Measurements from ENCODE around the gene DHCR24. TPM values are rescaled to one million over a fixed set of nuclear protein-coding genes. Genes with fewer than 3 reads are reported as not detected.

DHCR24 gene, protein sequence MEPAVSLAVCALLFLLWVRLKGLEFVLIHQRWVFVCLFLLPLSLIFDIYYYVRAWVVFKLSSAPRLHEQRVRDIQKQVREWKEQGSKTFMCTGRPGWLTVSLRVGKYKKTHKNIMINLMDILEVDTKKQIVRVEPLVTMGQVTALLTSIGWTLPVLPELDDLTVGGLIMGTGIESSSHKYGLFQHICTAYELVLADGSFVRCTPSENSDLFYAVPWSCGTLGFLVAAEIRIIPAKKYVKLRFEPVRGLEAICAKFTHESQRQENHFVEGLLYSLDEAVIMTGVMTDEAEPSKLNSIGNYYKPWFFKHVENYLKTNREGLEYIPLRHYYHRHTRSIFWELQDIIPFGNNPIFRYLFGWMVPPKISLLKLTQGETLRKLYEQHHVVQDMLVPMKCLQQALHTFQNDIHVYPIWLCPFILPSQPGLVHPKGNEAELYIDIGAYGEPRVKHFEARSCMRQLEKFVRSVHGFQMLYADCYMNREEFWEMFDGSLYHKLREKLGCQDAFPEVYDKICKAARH
- polyA plus RNA-seq (2011; rRNA removed) (29.9 and 60.3 TPM in 2 replicates), polyA plus RNA-seq (2017; fragmentation: RNase III; extraction: RNeasy Plus Mini Kit Qiagen cat#74134 plus additional on column Dnase treatment) (20.4 to 33.3 TPM (median 30.2 TPM) in 3 replicates), polyA minus RNA-seq (2011; rRNA and poly(A)+ RNA removed) (126 and 134 TPM in 2 replicates)
- 18.5 and 20.6 TPM in 2 replicates for polyA plus RNA-seq (2012; cell fraction: cytosol; rRNA removed)
- 32.5 and 39.4 TPM in 2 replicates for polyA plus RNA-seq (2012; cell fraction: nucleus; rRNA removed)

DNA sequence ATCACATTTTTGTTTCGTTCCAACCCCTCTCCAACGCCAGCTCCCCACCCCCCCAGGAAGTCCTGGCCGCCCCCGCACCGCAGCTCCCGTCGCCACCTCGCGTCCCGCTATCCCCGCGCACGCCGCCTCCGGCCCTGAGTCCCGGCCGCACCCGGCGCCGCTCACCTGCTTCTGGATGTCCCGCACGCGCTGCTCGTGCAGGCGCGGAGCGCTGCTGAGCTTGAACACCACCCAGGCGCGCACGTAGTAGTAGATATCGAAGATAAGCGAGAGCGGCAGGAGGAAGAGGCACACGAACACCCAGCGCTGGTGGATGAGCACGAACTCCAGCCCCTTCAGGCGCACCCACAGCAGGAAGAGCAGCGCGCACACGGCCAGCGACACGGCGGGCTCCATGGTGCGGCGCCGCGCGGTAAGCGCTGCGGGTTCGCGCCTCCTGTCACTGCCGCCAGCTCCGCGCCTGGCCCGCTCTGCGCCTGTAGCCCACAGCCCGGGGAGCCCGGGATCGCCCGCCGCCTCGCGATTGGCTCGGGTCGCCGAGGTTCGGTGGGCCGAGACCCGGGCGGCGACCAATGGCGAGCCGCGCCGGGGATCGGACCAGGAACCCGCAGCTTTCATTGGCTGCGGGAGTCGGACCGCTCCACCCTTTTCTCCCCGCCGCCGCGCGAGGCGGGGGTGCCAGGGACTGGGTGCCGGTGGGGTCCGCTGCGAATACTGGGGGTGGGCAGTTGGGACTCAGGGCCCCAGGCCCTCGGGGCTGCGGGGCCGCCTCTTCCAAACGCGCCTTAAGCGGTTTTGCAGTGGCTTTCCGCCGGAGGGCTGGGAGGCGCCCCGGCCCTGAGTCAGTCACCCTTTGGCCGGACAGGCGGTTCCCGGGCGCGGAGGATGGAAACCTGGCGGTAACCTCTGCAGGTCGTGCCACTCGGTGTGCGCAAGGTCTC lies at the start of gene DHCR24:
Gene DHCR24 (minus strand): TSS at position 472 of the 941 bp plus-strand sequence. CDS start 76 bp downstream, at position 396.
- FAIRE-seq, result no peak
- 0% methylated on average over 13 of the region's 109 CpGs for WGBS (ENCODE audit: missing lambda C conversion rate)
- Histone ChIP-seq H3K4me1 (peaks cover 55% of the 10 kb centered on the region), H3K4me3 (peak within 1 kb of the TSS; percentile 77), H3K4me2 (peak within 1 kb of the TSS; percentile 82), H3K9me3 (no peaks in the 10 kb centered on the region), H3K27ac (peak within 1 kb of the TSS; percentile 80 to 95)
- TF ChIP-seq E2F6 (IDR thresholded peaks at IDR 0.05; ENCODE audit: borderline replicate concordance, low read depth) (peak; percentile 68), NFE2L2 (conservative IDR thresholded peaks at IDR 0.05; ENCODE audit: low read length) (no peak), HEYL (CRISPR knock-in tag; IDR thresholded peaks at IDR 0.05) (no peak), TFCP2L1 (CRISPR knock-in tag; IDR thresholded peaks at IDR 0.05) (no peak), POLR2A (IDR thresholded peaks at IDR 0.05; ENCODE audit: low read length) (peak; percentile 81), GATA3 (IDR thresholded peaks at IDR 0.05; ENCODE audit: borderline replicate concordance) (no peak), BHLHE40 (IDR thresholded peaks at IDR 0.05; ENCODE audit: low read depth, low read length) (no peak), PHF8 (IDR thresholded peaks at IDR 0.05; ENCODE audit: borderline replicate concordance, low read depth) (no peak), MYC (IDR thresholded peaks at IDR 0.05; ENCODE audit: borderline replicate concordance, low read length) (no peak), FOSB (CRISPR knock-in tag; IDR thresholded peaks at IDR 0.05) (no peak), CHD4 (IDR thresholded peaks at IDR 0.05; ENCODE audit: borderline replicate concordance) (no peak), CBX2 (IDR thresholded peaks at IDR 0.05; ENCODE audit: borderline replicate concordance, low read depth) (no peak)
- TF ChIP-seq, protein P1, sequence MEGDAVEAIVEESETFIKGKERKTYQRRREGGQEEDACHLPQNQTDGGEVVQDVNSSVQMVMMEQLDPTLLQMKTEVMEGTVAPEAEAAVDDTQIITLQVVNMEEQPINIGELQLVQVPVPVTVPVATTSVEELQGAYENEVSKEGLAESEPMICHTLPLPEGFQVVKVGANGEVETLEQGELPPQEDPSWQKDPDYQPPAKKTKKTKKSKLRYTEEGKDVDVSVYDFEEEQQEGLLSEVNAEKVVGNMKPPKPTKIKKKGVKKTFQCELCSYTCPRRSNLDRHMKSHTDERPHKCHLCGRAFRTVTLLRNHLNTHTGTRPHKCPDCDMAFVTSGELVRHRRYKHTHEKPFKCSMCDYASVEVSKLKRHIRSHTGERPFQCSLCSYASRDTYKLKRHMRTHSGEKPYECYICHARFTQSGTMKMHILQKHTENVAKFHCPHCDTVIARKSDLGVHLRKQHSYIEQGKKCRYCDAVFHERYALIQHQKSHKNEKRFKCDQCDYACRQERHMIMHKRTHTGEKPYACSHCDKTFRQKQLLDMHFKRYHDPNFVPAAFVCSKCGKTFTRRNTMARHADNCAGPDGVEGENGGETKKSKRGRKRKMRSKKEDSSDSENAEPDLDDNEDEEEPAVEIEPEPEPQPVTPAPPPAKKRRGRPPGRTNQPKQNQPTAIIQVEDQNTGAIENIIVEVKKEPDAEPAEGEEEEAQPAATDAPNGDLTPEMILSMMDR (IDR thresholded peaks at IDR 0.05), result no peak
- TF ChIP-seq, protein P2, sequence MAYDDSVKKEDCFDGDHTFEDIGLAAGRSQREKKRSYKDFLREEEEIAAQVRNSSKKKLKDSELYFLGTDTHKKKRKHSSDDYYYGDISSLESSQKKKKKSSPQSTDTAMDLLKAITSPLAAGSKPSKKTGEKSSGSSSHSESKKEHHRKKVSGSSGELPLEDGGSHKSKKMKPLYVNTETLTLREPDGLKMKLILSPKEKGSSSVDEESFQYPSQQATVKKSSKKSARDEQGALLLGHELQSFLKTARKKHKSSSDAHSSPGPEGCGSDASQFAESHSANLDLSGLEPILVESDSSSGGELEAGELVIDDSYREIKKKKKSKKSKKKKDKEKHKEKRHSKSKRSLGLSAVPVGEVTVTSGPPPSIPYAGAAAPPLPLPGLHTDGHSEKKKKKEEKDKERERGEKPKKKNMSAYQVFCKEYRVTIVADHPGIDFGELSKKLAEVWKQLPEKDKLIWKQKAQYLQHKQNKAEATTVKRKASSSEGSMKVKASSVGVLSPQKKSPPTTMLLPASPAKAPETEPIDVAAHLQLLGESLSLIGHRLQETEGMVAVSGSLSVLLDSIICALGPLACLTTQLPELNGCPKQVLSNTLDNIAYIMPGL (CRISPR knock-in tag; IDR thresholded peaks at IDR 0.05; ENCODE audit: borderline replicate concordance), result no peak
- ChIA-PET CTCF (interaction anchor here (1.1 to 1.8 kb wide), 3 partner anchors 9 to 36 kb away, joined by 3 to 4 read pairs (median 4); no protein-coding TSS in a partner anchor), POLR2A (no interaction called here)
- DNase-seq (ENCODE audit: low read depth in 1 of 2, low spot score in 1 of 2), result peak; percentile 71 to 94
- peak; percentile 85 to 96 for ATAC-seq

DNA sequence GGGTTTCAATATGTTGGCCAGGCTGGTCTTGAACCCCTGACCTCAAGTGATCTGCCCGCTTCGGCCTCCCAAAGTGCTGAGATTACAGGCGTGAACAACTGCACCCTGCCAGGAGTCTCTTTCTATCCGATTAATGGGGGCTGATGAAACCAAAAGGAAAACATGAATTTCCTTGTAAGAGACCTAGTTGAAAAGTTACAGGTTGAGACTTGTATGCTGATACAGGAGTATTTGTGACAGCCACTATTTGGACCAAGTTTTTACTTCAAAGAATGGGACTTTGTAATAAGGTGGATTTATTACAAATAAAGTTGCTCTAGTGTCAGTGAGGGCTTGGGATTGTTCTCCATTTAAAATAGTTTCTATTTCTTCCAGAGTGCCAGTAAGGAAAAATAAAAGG lies 49.8 kb upstream of the DHCR24 start:
- Histone ChIP-seq H3K9me3 (peaks cover 4% of the 10 kb centered on the region; the same call in 1 of the 3 replicates), H3K4me2 (no peak overlapping the region), H3K27ac (no peak overlapping the region), H3K4me1 (peaks cover 13% of the 10 kb centered on the region; the same call in 2 of the 3 replicates), H3K4me3 (no peak overlapping the region)
- DNase-seq (ENCODE audit: low read depth in 1 of 2, low spot score in 1 of 2) (no peak), ATAC-seq (no peak), FAIRE-seq (no peak)
- 85% methylated on average over 4 of the region's 4 CpGs for WGBS (ENCODE audit: missing lambda C conversion rate)
- ChIA-PET CTCF (no interaction called here), POLR2A (no interaction called here)
- no peak for TF ChIP-seq HDAC2 (IDR thresholded peaks at IDR 0.05)
- no peak for TF ChIP-seq KDM1A (IDR thresholded peaks at IDR 0.05; ENCODE audit: low read depth)
- TF ChIP-seq, protein P1 (IDR thresholded peaks at IDR 0.05), result no peak
- TF ChIP-seq EP300 (IDR thresholded peaks at IDR 0.05), result no peak
- no peak for TF ChIP-seq EHF (CRISPR knock-in tag; IDR thresholded peaks at IDR 0.05)
- no peak for TF ChIP-seq MAZ (IDR thresholded peaks at IDR 0.05; ENCODE audit: borderline replicate concordance, low read depth, low read length)
- no peak for TF ChIP-seq MAFK (IDR thresholded peaks at IDR 0.05; ENCODE audit: partially characterized antibody)
- TF ChIP-seq, protein P3, sequence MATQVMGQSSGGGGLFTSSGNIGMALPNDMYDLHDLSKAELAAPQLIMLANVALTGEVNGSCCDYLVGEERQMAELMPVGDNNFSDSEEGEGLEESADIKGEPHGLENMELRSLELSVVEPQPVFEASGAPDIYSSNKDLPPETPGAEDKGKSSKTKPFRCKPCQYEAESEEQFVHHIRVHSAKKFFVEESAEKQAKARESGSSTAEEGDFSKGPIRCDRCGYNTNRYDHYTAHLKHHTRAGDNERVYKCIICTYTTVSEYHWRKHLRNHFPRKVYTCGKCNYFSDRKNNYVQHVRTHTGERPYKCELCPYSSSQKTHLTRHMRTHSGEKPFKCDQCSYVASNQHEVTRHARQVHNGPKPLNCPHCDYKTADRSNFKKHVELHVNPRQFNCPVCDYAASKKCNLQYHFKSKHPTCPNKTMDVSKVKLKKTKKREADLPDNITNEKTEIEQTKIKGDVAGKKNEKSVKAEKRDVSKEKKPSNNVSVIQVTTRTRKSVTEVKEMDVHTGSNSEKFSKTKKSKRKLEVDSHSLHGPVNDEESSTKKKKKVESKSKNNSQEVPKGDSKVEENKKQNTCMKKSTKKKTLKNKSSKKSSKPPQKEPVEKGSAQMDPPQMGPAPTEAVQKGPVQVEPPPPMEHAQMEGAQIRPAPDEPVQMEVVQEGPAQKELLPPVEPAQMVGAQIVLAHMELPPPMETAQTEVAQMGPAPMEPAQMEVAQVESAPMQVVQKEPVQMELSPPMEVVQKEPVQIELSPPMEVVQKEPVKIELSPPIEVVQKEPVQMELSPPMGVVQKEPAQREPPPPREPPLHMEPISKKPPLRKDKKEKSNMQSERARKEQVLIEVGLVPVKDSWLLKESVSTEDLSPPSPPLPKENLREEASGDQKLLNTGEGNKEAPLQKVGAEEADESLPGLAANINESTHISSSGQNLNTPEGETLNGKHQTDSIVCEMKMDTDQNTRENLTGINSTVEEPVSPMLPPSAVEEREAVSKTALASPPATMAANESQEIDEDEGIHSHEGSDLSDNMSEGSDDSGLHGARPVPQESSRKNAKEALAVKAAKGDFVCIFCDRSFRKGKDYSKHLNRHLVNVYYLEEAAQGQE (IDR thresholded peaks at IDR 0.05), result no peak
- no peak for TF ChIP-seq ZNF302 (CRISPR knock-in tag; IDR thresholded peaks at IDR 0.05)
- no peak for TF ChIP-seq HOXB5 (CRISPR knock-in tag; IDR thresholded peaks at IDR 0.05)

All from A549 (cell line).